GM23338 (cell line): ENCODE results near the gene ASRGL1. TPM values are rescaled to one million over a fixed set of nuclear protein-coding genes. Genes with fewer than 3 reads are reported as not detected.

Experiments used
- ATAC-seq: fragments of 200-7000 bp; cut with Tn5 transposase; 3 replicates; pipeline ENCODE4 v1.9.1; 2020
- DNase-seq: peaks from one replicate; pipeline ENCODE4 v3.0.0-alpha.2; 2015; ENCODE audit warnings: low spot score
- H2AFZ ChIP-seq: fragments of 200-600 bp; sonication (generic); 2 replicates; pipeline ENCODE4 v1.8.0; 2016; ENCODE audit warnings: antibody characterized with exemption, mild to moderate bottlenecking, moderate library complexity
- H3F3A ChIP-seq: fragments of 200-600 bp; sonication (generic); replicated peaks from 2 replicates; pipeline ENCODE4 v1.8.0; 2017; ENCODE audit warnings: antibody characterized with exemption, mixed run types, low read depth
- H3K27ac ChIP-seq: fragments of 200-600 bp; sonication (generic); 2 replicates; pipeline ENCODE4 v1.6.1; 2016; ENCODE audit warnings: low read depth
- H3K27me3 ChIP-seq: fragments of 200-600 bp; sonication (generic); 2 replicates; pipeline ENCODE4 v1.8.0; 2016; ENCODE audit warnings: mild to moderate bottlenecking, mixed run types, moderate library complexity; ENCODE audit not compliant: insufficient read depth
- H3K36me3 ChIP-seq: fragments of 200-600 bp; sonication (generic); 2 replicates; pipeline ENCODE4 v1.8.0; 2016; ENCODE audit warnings: mild to moderate bottlenecking; ENCODE audit not compliant: insufficient read depth
- H3K4me1 ChIP-seq: fragments of 200-600 bp; sonication (generic); 2 replicates; pipeline ENCODE4 v1.8.0; 2016; ENCODE audit warnings: mild to moderate bottlenecking, moderate library complexity; ENCODE audit not compliant: insufficient read depth
- H3K4me2 ChIP-seq: fragments of 200-600 bp; sonication (generic); 2 replicates; pipeline ENCODE4 v1.7.1; 2017; ENCODE audit warnings: mixed run types
- H3K4me3 ChIP-seq: fragments of 200-600 bp; sonication (generic); 2 replicates; pipeline ENCODE4 v1.6.1; 2016; ENCODE audit warnings: mixed run types
- H3K79me2 ChIP-seq: fragments of 200-600 bp; sonication (generic); replicated peaks from 2 replicates; pipeline ENCODE4 v1.8.0; 2017; ENCODE audit warnings: mild to moderate bottlenecking; ENCODE audit not compliant: insufficient read depth
- H3K9me2 ChIP-seq: fragments of 200-600 bp; sonication (generic); 2 replicates; pipeline ENCODE4 v1.8.0; 2017; ENCODE audit not compliant: insufficient read depth
- H4K20me1 ChIP-seq: fragments of 200-600 bp; sonication (generic); replicated peaks from 2 replicates; pipeline ENCODE4 v1.8.0; 2017; ENCODE audit warnings: mild to moderate bottlenecking; ENCODE audit not compliant: insufficient read depth
- H3K27ac Mint-ChIP-seq: 2 replicates; pipeline ENCODE4 v1.8.0; 2020; ENCODE audit warnings: inconsistent platforms, mild to moderate bottlenecking, moderate library complexity, mixed read lengths
- H3K27me3 Mint-ChIP-seq: 3 replicates; pipeline ENCODE4 v1.8.0; 2022; ENCODE audit warnings: low read depth, mild to moderate bottlenecking, moderate library complexity, mixed read lengths, inconsistent platforms; ENCODE audit not compliant: insufficient read depth, poor library complexity
- H3K36me3 Mint-ChIP-seq: 3 replicates; pipeline ENCODE4 v1.8.0; 2021; ENCODE audit warnings: low read depth, mild to moderate bottlenecking, inconsistent platforms, moderate library complexity, mixed read lengths
- H3K4me1 Mint-ChIP-seq: 3 replicates; pipeline ENCODE4 v1.8.0; 2020; ENCODE audit warnings: mild to moderate bottlenecking, inconsistent platforms, mixed read lengths
- H3K4me3 Mint-ChIP-seq: 3 replicates; pipeline ENCODE4 v1.8.0; 2021; ENCODE audit warnings: moderate library complexity, mild to moderate bottlenecking, inconsistent platforms, mixed read lengths
- H3K9me3 Mint-ChIP-seq: 3 replicates; pipeline ENCODE4 v1.8.0; 2020; ENCODE audit warnings: moderate library complexity, mild to moderate bottlenecking, inconsistent platforms, mixed read lengths
- CREB1 ChIP-seq: fragments of 250-450 bp; sonication (Bioruptor Pico); IDR thresholded peaks from 2 replicates; pipeline ENCODE4 v1.5.0; 2020; ENCODE audit warnings: low read depth, mild to moderate bottlenecking, moderate library complexity
- EZH2 ChIP-seq: fragments of 200-600 bp; sonication (generic); IDR thresholded peaks from one replicate; pipeline ENCODE4 v1.8.0; 2017; ENCODE audit warnings: antibody characterized with exemption, mild to moderate bottlenecking, low read depth; ENCODE audit not compliant: unreplicated experiment
- EZH2phosphoT487 ChIP-seq: fragments of 200-600 bp; sonication (generic); IDR thresholded peaks from one replicate; pipeline ENCODE4 v1.8.1; 2018; ENCODE audit warnings: antibody characterized with exemption; ENCODE audit not compliant: unreplicated experiment
- NANOG ChIP-seq: IDR thresholded peaks from 2 replicates; pipeline ENCODE4 v1.6.1; 2016; ENCODE audit warnings: antibody characterized with exemption, borderline replicate concordance
- POLR2AphosphoS5 ChIP-seq: IDR thresholded peaks from 2 replicates; pipeline ENCODE4 v1.6.1; 2016; ENCODE audit warnings: antibody characterized with exemption, low read depth
- ZNF114 ChIP-seq: fragments of 250-450 bp; sonication (Bioruptor Pico); IDR thresholded peaks from 2 replicates; pipeline ENCODE4 v1.5.0; 2020; ENCODE audit warnings: mild to moderate bottlenecking, moderate library complexity
- ZNF331 ChIP-seq: fragments of 250-450 bp; sonication (Bioruptor Pico); IDR thresholded peaks from 2 replicates; pipeline ENCODE4 v1.5.0; 2020; ENCODE audit warnings: low read depth, mild to moderate bottlenecking, moderate library complexity
- ZNF462 ChIP-seq: fragments of 250-450 bp; sonication (Bioruptor Pico); IDR thresholded peaks from 2 replicates; pipeline ENCODE4 v1.5.0; 2020; ENCODE audit warnings: mild to moderate bottlenecking, moderate library complexity
- polyA plus RNA-seq: library from polyadenylated mRNA; unstranded; fragments of >200 nt; fragmentation: Nextera tagmentation; extraction: Ambion mirVana; gene quantifications from 2 replicates; pipeline ENCODE4 v1.2.1, GENCODE V29; 2016
- total RNA-seq: library from RNA; depleted of rRNA; stranded (reverse); fragments of >200 nt; shearing (Covaris generic); gene quantifications from 2 replicates; pipeline ENCODE4 v1.2.3, GENCODE V29; 2014
- TF ChIP-seq, protein P1 (sequence below), 2 experiments: fragments of 200-600 bp in 1 of 2; sonication (generic) in 1 of 2; conservative IDR thresholded peaks; 2 replicates each; pipeline versions ENCODE4 v1.5.1 to v1.6.1; 2016 to 2017; ENCODE audit warnings: antibody characterized with exemption in 2 of 2, low read depth in 2 of 2, mild to moderate bottlenecking in 2 of 2, moderate library complexity in 1 of 2

The ASRGL1 gene
- total and polyA plus RNA-seq, 2 experiments from 2014 or later: 32.9 to 50.3 TPM

DNA sequence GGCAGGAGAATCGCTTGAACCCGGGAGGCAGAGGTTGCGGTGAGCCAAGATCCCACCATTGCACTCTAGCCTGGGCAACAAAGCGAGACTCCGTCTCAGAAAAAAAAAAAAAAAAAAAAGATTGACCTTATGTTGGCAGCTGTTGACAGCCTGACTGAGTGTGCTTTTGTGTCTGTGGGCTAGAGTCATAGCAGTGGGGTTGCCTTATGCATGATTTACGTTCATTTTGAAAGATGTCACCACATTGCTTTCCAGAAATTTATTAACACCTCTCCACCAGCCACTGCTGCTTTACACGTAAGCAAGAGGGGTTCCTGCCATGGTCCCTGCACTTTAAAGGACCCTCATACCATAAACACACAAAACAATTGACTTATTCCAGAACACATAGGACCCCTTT is 21.0 kb downstream of the ASRGL1 start:
- Histone ChIP-seq H3F3A (no peaks in the 10 kb centered on the region), H3K36me3 (peaks cover 4% of the 10 kb centered on the region; the same call in 1 of the 2 replicates), H3K4me1 (peaks cover 12% of the 10 kb centered on the region), H2AFZ (no peak overlapping the region), H3K79me2 (0 out of 2 replicates have a peak, but pooled peaks cover 10% of the 10 kb centered on the region), H3K27ac (no peak overlapping the region), H3K4me3 (no peak overlapping the region), H3K9me2 (no peaks in the 10 kb centered on the region), H4K20me1 (no peaks in the 10 kb centered on the region), H3K4me2 (no peak overlapping the region), H3K27me3 (no peaks in the 10 kb centered on the region)
- Mint-ChIP-seq H3K27ac (no peak overlapping the region), H3K4me3 (no peak overlapping the region), H3K4me1 (peaks cover 17% of the 10 kb centered on the region), H3K36me3 (peaks cover 13% of the 10 kb centered on the region; the same call in 2 of the 3 replicates), H3K9me3 (no peaks in the 10 kb centered on the region), H3K27me3 (no peaks in the 10 kb centered on the region)
- TF ChIP-seq POLR2AphosphoS5 (no peak), CREB1 (no peak), ZNF331 (CRISPR knock-in tag) (no peak), ZNF114 (no peak), ZNF462 (CRISPR knock-in tag) (no peak), EZH2phosphoT487 (no peak), NANOG (no peak), EZH2 (no peak)
- TF ChIP-seq, protein P1, sequence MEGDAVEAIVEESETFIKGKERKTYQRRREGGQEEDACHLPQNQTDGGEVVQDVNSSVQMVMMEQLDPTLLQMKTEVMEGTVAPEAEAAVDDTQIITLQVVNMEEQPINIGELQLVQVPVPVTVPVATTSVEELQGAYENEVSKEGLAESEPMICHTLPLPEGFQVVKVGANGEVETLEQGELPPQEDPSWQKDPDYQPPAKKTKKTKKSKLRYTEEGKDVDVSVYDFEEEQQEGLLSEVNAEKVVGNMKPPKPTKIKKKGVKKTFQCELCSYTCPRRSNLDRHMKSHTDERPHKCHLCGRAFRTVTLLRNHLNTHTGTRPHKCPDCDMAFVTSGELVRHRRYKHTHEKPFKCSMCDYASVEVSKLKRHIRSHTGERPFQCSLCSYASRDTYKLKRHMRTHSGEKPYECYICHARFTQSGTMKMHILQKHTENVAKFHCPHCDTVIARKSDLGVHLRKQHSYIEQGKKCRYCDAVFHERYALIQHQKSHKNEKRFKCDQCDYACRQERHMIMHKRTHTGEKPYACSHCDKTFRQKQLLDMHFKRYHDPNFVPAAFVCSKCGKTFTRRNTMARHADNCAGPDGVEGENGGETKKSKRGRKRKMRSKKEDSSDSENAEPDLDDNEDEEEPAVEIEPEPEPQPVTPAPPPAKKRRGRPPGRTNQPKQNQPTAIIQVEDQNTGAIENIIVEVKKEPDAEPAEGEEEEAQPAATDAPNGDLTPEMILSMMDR (conservative IDR thresholded peaks at IDR 0.05; ENCODE audit: low read depth in 2 of 2): no peak
- ATAC-seq: no peak
- no peak for DNase-seq
